ENCODE results near the gene AMACR.
A peak's percentile ranks its signal among the peaks of the same experiment; 100 is the strongest.
"Not testable (repeated sequence)": the region's sequence is repeated elsewhere in the genome, so short reads cannot be mapped to it uniquely, and the experiment has no call there.

AMACR gene

DNA sequence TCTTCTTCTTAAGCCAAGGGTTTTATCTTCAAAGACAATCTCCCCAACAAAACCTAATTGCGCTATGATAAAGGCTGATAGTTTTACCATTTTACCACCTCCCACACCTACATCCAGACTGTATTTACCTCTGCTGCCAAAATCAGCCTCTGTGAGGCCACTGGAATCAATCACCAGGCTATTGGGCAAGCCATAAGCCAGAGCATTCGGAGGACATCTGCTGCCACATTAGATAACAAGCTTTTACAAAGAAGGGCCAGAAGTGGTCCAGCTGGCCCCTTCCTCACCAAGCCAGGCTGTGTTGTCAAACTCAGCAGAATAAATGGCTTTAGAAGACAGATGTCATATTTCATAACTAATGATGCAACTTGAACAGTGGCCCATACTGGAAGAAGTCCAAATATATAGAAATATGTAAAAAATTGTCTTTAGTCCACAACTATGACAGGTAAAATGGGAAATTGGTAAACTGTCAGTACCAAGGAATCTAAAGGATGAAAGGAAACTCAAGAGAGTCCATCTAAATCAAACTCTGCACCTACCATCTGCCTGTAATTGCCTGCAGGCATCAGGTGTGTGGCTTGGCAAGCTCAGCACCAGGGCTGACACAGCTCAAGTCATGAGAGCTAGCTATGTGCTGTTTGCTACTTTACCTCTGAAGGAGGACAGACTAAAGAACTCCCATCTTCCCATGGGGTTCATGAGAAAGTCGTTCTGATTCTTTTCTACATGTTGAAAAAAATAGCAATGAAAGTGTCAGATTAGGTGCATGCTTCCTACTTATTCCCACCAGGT is 39.4 kb downstream of the AMACR start:
- DNase-seq (ENCODE audit: low spot score): no peak

DNA sequence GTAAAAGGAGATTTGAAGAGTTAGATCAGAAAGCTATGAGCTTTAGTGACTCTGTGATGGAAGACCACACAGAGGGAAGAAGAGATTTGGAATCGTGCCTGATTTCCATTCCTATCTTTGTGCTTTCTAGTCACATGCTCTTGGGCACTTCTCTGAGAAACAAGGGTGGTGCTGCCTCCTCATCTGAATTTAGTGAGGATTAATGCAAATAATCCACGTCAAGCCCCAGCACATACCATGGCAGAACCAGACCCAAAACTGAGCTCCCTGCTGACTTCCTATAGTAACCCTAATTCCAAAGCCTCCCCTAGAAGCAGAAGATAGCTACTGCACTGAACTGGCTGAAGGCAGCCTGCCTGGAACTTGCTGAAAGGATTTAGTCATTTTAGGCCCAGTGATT is 41.0 kb downstream of the AMACR start:
- DNase-seq (ENCODE audit: low spot score): no peak

DNA sequence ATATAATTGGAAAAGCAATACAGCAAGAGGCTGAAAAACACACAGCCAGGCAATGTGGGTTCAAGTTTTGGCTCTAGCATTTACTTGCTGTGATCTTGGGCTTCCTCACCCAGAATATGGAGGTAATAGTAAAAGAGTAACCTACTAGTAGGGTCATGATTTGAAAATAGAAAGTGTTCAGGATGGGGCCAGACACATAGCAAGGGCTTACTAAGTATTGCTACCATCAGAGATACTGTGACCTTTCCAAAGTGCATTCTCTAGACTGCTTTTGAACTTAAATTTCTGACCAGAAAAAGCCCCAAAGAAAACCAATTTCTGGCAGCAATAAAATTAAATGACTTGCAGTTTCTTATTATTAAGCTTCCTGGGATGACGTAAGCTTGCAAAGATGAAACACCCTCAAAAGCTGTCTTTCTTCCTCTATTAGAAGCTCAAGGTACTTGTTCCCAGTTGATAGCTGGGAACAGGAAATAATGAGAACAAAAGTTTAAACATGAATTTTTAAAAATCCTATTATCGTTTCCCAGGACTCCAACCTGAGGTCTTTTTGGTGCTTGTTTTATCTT is 43.6 kb downstream of the AMACR start:
- DNase-seq (ENCODE audit: low spot score): no peak

DNA sequence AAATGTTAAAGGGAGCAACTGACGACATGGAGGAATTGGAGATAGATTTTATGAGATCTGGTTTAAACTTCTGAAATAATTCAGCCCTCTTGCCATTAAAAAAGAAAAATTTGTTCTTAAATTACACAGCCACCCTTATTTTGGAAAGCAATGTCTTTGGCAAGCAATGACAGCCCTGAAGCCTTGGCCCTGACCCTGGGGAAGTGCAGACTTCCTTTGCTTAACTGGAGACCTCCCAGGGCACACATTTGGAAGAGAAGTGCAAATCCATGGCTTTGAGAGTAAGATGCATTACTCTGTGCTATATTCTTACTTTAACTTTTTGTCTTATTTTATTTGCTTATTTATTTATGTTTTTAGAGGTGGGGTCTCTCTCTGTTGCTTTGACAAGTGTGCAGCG is 49.7 kb downstream of the AMACR start:
- DNase-seq (ENCODE audit: low spot score): no peak

- no peak for DNase-seq (ENCODE audit: low spot score)
Observed at GRCh38 chr5:33957577-33958150, 50.2 kb downstream of the AMACR start.

DNA sequence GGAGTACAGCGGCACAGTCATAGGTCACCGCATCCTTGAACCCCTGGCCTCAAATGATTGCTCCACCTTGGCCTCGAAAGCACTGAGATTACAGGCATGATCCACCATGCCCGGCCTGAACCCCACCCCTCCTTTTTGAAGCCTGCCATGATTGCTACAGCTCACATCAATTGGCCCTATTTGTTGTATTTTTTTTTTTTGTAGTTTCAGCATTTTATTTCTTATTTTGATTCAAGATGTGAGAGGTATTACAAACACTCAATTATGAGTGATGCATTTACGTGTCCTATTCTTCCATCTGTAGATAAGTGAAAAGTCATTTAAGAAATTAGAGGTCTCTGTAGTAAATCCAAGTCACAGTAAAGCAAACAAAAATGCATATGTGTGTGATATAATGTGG is 55.7 kb downstream of the AMACR start:
- DNase-seq (ENCODE audit: low spot score): not testable (repeated sequence)

- no peak for DNase-seq (ENCODE audit: low spot score)
Observed at GRCh38 chr5:33944543-33945132, 63.2 kb downstream of the AMACR start.

GRCh38 chr5:33941090-33941489 is 66.8 kb downstream of the AMACR start:
- DNase-seq (ENCODE audit: low spot score): no peak

DNA sequence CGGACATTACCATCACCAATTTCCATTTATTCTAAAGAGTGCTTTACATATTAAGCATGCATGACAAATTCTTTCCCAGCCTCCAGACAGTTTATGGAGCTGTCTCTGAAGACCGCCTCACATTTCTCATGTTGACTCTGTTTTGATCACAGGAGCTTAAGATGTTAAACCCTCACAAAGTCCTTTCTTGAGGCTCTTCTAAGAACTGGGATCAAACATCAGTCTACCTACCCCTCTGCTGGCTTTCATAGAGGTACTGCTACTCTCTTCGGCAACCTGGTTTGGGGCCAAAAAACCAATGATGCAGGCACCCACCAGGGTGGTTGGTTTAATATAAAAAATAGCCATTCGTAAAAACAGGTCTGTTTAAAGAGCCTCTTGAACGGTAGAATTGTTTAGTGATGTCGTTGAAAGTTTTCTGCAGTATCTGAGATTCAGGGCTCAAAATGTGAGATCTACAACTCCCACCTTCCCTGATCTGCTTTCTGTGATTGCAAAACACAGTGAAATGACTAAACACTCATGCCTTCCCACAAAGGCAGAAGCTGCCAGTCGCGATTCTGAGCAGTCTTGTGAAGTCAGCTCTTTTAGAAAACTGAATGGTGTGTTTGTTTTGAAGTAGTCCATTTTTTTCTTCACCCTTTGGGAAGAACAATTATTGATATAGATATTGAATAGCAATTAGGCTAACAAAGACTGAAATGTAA is 68.1 kb downstream of the AMACR start:
- peak; percentile 51 for DNase-seq (ENCODE audit: low spot score)

DNA sequence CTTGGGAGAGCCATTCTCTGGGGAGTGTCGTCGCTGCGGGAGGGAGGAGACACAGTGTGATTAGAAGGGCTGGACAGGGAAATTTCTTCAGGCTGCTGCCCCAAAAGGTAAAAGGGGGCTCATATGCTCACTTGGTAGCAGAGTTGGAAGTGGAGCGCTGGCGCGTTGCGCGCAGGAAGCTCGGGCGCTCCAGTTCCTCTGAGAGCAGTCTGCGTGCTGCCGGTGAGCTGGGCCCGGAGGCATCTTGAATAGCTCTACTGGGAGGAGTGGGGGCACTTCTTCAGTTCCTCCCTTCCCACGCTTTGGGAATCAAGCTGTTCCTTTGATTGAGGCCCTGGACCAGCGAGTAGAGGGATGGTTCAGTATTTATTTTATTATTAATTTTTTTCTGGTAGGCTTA is 69.0 kb downstream of the AMACR start:
- DNase-seq (ENCODE audit: low spot score): no peak

DNA sequence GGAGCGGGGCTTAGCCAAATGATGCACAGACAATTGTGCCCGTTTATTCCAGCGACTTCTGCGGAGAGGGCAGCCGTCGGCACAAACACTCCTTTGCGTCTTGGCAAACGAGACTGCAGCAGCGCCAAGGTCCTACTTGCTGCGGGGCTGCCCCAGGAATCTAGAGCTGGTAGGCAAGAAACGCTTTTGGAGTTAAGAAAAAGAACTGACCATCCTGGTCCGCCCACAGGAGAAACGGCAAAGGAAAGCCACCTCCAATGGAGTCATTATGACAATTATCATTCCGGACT is 69.4 kb downstream of the AMACR start:
- no peak for DNase-seq (ENCODE audit: low spot score)

GRCh38 chr5:33937707-33938506 is 69.9 kb downstream of the AMACR start:
- DNase-seq (ENCODE audit: low spot score): no peak

GRCh38 chr5:33937017-33937706 is 70.7 kb downstream of the AMACR start:
- DNase-seq (ENCODE audit: low spot score): no peak

GRCh38 chr5:33936381-33937016 is 71.4 kb downstream of the AMACR start, which contains the start of gene RXFP3:
RXFP3 (plus strand) TSS chr5:33936386; CDS start chr5:33936741, 355 bp downstream.
- DNase-seq (ENCODE audit: low spot score): peak; percentile 37

Data from GM03348 (cell line).